Stimulated activated CD8-positive, alpha-beta memory T cell treated with anti-CD3 and anti-CD28 coated beads, Interleukin-12 subunit alpha, Interleukin-12 subunit beta, amount 100 ng/mL, for 1 hour (primary cell): ENCODE data around the gene NTRK2.

ENCODE experiments used
- DNase-seq: peaks from one replicate; pipeline ENCODE4 v3.0.0-alpha.2; 2020; ENCODE audit warnings: low read depth

Gene NTRK2

GRCh38 chr9:84975926-84976325 lies 306.4 kb downstream of the NTRK2 start:
- DNase-seq = no peak

GRCh38 chr9:84978661-84979060 lies 309.1 kb downstream of the NTRK2 start:
- no peak for DNase-seq

- DNase-seq = no peak
Measured at GRCh38 chr9:84983749-84984148, 314.2 kb downstream of the NTRK2 start.

- DNase-seq = no peak
Measured at GRCh38 chr9:84988621-84989020, 319.1 kb downstream of the NTRK2 start.

- DNase-seq = no peak
Measured at GRCh38 chr9:84990416-84990815, 320.9 kb downstream of the NTRK2 start.

GRCh38 chr9:84990850-84991513 lies 321.5 kb downstream of the NTRK2 start:
- no peak for DNase-seq

- no peak for DNase-seq
Measured at GRCh38 chr9:84991514-84991870, 322.0 kb downstream of the NTRK2 start.

- DNase-seq = no peak
Measured at GRCh38 chr9:84992381-84992780, 322.9 kb downstream of the NTRK2 start.

- DNase-seq = no peak
Measured at GRCh38 chr9:84993105-84993504, 323.6 kb downstream of the NTRK2 start.

- no peak for DNase-seq
Measured at GRCh38 chr9:84996029-84996428, 326.5 kb downstream of the NTRK2 start.

- DNase-seq = no peak
Measured at GRCh38 chr9:84996716-84997115, 327.2 kb downstream of the NTRK2 start.

GRCh38 chr9:84997472-84997871 lies 327.9 kb downstream of the NTRK2 start:
- no peak for DNase-seq

GRCh38 chr9:84998639-84999038 lies 329.1 kb downstream of the NTRK2 start:
- no peak for DNase-seq

GRCh38 chr9:84999788-85000187 lies 330.3 kb downstream of the NTRK2 start:
- DNase-seq = no peak

- DNase-seq = no peak
Measured at GRCh38 chr9:85001925-85002324, 332.4 kb downstream of the NTRK2 start.

GRCh38 chr9:85004818-85005413 lies 335.4 kb downstream of the NTRK2 start:
- no peak for DNase-seq

GRCh38 chr9:85007748-85008147 lies 338.2 kb downstream of the NTRK2 start:
- no peak for DNase-seq

- DNase-seq = no peak
Measured at GRCh38 chr9:85008215-85008614, 338.7 kb downstream of the NTRK2 start.

- no peak for DNase-seq
Measured at GRCh38 chr9:85009251-85009650, 339.7 kb downstream of the NTRK2 start.

- DNase-seq = no peak
Measured at GRCh38 chr9:85013703-85014102, 344.2 kb downstream of the NTRK2 start.

GRCh38 chr9:85014292-85014691 lies 344.8 kb downstream of the NTRK2 start:
- no peak for DNase-seq

- no peak for DNase-seq
Measured at GRCh38 chr9:85016384-85017006, 347.0 kb downstream of the NTRK2 start.

GRCh38 chr9:85020791-85021190 lies 351.3 kb downstream of the NTRK2 start:
- DNase-seq = no peak

GRCh38 chr9:85021686-85022085 lies 352.2 kb downstream of the NTRK2 start:
- DNase-seq = no peak
